GM12872 (cell line): ENCODE measurements around the gene ADRA2A.

Source experiments
- CTCF ChIP-seq: IDR thresholded peaks from 3 replicates; pipeline ENCODE4 v1.5.1; 2011; ENCODE audit warnings: low read depth, mild to moderate bottlenecking, low read length, moderate library complexity; ENCODE audit not compliant: insufficient read depth

ADRA2A gene

GRCh38 chr10:111079241-111079760, 2.5 kb downstream of the ADRA2A start:
- TF ChIP-seq CTCF, result no peak

GRCh38 chr10:111079781-111080180, 3.0 kb downstream of the ADRA2A start:
- TF ChIP-seq CTCF, result no peak

GRCh38 chr10:111080224-111080623, 3.4 kb downstream of the ADRA2A start:
- TF ChIP-seq CTCF, result no peak

- no peak for TF ChIP-seq CTCF
Observed at GRCh38 chr10:111081595-111081994, 4.8 kb downstream of the ADRA2A start.

GRCh38 chr10:111082102-111082975, 5.5 kb downstream of the ADRA2A start:
- no peak for TF ChIP-seq CTCF

GRCh38 chr10:111083222-111084095, 6.6 kb downstream of the ADRA2A start:
- TF ChIP-seq CTCF, result no peak
